NCI-H1930 (cell line): ENCODE results near the gene ACO2.
"Not testable (repeated sequence)": the region's sequence is repeated elsewhere in the genome, so short reads cannot be mapped to it uniquely, and the experiment has no call there.

Experiments used
- DNase-seq, 2 experiments: peaks; one replicate each; lab custom pipeline; 2025; lab: John Stamatoyannopoulos, UW

The ACO2 gene

DNA sequence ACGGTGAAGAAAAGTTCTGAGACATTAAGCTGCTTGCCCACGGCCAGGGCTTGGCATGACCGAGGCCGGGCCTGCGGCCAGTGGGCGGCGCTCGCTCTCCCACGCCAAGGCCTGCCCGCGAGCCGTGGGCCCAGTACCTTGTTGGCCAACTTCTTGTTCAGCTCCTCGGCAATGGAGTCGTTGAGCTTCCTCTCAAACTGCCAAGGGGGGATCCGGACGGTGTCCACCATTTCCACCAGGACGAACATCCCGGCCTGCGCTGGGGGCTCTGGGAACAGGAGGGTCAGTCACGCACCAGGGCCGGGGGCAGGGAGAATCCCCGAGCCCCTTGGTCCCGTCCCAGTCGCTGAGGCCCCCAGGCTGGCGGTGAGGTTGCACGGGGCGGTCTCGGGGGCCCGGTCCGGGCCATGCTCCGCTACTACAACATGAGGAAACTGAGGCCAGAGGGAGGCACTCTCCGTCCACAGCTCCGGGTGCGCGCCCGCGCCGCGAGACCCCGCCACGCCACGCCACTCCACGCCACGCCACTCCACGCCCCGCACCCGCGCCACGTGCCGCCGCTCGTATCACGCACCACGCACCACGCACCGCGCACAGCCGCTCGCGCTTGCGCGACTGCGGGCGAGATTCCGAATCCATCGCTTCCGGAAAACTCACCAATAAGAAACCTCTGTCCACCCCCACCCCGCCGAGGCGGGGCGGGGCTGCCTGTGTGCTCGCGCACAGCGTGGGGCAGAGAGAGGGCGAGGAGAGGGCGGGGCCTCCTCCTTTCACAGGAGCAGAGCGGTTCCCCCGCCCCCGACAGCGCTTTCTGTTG is 75.1 kb downstream of the ACO2 start, which contains the start of gene POLR3H:
Gene POLR3H, minus strand, starts transcription at position 617 of the 817 bp plus-strand sequence. Its CDS starts 369 bp downstream, at position 248.
- peak; percentile 96 to 98 for DNase-seq

DNA sequence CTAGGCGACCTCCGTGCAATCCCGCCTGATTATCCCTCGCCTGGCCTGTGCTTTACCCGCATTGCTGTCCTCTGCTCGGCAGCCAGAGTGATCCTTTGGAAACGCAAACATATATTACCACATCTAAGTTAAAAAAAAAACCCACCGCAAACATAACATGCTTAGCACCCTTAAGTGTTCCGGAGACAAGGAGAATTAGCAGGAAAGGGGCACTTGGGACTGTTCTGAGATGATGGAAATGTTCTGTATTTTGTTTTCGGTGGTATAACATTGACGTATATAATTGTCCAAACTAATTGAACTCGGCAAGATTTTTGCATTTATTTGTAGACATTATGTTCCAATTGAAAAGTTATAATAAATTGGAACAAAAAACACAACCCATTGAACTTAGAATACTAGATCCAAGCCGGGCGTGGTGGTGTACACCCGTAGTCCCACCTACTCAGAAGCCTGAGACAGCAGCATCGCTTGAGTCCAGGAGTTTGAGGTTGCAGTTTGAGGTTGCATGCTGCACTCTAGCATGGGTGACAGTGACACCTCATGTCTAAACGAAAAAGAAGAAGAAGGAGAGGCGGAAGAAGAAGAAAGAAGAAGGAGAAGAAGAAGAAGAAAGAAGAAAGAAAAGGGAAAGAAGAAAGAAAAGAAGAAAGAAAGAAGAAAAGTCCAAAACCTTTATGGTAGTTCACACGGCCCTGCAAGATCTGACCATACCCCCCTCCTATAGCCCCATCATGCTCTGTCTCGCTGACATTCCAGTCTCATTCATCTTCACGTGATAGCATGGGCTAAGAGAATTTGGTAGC is 76.0 kb downstream of the ACO2 start:
- no peak for DNase-seq

DNA sequence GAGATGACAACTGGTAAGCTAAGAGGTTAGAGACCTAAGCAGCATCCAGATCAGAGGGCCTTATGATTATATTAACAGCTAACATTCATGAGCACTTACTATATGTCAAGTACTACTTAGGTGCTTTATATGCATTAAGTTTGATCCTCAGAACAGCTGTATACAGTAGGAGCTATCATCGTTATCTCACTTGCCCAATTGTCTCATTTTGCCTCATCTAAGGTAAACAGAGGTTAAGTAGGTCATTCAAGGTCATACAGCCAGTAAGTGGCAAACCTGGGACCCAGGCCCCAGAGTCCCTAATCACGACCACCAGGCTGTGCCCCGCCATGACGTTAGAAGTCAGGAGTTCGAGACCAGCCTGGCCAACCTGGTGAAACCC is 79.9 kb downstream of the ACO2 start:
- no peak for DNase-seq

DNA sequence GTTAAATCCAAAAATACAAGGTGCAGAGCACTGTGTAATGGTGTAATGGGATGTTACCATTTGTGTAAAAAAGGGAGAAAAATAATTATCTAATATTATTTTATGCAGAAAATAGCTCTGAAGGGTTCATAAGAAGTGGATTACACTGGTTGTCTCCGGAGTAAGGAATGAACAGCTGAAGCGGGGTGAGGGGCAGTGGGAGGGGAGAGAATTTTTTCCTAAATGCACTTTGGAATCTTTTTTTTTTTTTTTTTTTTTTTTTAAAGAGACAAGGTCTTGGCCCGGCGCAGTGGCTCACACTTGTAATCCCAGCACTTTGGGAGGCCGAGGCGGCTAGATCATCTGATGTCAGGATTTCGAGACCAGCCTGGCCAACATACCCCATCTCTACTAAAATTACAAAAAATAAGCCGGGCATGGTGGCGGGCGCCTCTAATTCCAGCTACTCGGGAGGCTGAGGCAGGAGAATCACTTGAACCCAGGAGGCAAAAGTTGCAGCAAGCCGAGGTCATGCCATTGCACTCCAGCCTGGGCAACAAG is 82.1 kb downstream of the ACO2 start:
- no peak for DNase-seq

DNA sequence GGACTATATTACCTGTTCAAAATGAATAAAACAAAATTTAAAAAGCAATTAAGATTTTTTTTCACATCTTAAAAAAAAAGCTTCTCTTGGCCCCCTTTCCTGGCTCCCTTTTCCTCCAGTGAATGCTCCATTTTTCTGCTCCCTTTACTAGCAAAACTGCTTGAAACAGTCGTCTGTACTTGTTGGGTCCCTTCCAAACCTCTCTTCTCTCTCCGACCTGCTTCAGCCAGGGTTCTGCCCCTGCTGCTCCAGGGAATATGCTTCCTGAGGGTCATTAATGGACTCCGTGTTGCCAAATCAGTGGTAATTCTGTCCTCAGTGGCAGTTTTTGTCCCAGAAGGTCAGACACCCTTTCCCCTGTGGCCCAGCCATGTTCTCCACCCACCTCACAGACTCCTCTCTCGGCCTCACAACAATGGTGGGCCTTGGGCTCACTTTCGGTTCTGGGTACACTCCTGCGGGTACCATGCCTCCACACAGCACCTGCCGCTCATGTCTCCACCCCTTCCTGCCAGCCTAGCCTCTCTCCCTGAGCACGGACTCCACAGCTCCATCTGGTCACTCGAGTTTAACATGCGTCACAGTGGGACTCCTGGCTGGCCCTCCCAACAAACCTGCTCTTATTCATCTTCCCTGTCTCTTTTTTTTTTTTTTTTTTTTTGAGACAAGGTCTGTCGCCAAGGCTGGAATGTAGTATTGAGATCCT is 83.1 kb downstream of the ACO2 start:
- no peak for DNase-seq

DNA sequence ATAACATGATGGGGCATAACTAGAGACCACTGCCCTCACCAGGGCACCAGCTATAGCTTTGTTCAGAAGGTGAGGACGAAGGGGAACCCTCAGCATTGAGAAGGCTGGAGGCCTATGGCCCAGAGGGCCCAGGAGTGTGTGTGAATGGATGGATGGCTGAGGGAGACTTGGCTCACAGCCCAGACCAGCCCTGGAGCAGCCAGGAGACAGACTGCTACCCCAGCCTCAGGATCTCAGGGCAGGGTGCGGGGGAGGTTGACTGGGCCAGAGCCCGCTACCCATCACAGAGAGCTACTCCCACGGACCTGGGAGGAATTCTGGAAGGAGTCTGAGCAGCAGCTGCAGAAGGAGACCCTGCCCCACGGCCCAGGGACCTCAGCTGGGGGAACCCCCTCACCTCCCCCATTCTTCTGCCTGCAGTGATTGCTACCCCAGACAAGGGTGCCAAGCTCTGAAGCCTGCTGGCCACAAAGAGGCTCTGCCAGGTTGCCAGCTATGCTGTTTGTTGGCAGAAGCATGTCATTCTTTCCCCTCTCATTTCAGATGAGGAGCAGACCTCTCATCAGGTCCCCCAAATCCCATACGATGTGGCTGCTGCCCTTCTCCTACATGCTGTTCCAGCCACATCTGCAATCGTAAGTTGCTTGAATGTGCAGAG is 86.5 kb downstream of the ACO2 start:
- no peak for DNase-seq

DNA sequence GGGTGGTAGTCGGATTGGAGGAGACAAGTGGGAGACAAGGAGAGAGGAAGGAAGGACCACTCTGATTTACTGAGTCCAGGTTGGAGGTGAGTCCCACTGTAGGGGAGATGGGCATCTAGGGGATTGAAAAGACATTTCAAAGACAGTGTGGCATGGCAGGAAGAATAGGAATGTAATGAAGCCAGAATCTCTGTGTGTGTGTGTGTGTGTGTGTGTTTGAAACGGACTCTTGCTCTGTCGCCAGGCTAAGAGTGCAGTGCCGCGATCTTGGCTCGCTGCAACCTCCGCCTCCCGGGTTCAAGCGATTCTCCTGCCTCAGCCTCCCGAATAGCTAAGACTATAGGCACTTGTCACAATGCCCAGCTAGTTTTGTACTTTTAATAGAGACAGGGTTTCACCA is 87.6 kb downstream of the ACO2 start:
- DNase-seq, result no peak

DNA sequence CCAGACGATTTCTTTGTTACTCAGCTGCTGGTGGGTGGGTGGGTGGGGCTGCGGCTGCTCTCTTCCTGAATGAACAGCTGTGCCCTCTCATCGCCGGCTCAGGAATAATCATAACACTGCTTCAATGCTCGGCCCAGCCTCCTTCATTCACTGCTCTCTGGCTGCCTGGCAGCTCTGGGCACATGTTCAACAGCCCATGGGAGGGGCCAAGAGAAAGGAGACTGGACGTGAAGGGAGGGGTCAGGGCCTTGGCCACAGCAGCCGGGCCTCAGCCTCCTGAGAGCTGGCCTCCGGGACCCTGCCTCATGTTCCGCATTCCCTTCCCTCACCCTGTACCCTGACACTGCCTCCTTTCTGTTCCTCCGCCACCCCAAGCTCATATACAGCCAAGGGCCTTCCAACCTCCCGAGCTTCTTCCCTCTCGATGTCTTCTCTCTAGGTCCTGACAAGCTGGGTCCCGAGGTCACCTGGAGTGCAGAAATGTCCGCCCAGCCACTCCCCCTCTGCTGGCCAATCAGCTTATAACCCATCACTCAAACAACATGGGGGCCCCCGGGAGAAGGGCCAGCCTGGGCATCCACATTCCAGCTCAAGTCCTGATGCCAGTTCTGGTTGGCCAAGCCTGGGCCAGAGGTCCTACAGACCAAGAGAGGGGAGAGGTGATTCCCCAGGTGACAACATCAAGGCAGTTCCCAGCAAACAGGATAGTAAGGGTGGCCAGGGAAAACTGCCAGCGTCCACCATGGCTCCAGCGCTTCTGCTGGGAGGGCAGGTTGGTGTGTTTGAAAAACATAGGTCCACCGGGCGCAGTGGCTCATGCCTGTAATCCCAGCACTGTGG is 88.7 kb downstream of the ACO2 start:
- DNase-seq, result no peak

DNA sequence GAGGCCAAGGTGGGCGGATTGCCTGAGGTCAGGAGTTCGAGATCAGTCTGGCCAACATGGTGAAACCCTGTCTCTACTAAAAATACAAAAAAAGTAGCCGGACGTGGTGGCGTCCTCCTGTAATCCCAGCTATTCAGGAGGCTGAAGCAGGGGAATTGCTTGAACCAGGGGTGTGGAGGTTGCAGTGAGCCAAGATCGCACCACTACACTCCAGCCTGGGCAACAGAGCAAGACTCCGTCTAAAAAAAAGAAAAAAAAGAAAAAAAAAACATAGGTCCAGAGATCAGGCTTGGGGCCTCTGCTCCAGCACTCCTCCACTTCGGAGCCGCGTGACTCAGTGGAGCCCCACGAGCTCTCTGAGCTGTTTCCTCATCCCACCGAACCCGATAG is 89.3 kb downstream of the ACO2 start:
- not testable (repeated sequence) for DNase-seq

DNA sequence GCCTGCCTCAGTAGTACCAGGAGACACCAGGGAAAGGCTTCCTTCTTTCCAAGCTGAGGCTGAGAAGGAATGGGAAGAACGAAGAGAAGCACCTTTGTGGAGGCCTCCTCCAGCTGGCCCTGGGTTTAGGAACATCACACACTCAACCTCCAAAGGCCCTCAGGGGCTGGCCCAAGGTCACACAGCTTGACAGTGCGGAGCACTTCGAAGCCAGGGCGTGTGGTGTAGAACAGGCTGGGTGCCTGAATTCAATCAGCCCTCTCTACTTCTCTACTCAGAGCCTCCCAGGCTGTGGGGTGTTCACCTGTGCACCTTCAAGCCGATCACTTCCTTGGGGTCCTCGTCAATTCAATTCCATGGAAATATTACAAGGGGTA is 91.2 kb downstream of the ACO2 start:
- DNase-seq, result no peak

DNA sequence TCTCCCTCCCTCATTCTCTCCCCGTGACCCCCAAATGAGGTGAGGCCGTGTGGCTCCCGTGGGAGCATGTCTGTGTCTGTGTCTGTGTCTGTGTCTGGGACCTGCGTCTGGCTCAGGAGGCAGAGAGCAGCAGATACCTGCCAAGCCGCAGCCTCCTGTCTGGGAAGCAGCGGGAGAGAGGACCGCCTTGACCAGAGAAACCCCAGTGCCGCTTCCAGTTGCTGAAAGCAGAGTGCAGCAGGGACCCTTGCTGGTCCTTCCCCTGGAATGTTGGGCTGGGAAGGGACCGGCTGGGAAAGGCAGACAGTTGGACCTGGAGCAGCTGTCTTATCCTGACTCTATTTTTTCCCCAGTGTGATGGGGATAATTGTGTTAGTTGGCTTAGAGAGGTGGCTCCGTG is 92.4 kb downstream of the ACO2 start:
- DNase-seq, result no peak

DNA sequence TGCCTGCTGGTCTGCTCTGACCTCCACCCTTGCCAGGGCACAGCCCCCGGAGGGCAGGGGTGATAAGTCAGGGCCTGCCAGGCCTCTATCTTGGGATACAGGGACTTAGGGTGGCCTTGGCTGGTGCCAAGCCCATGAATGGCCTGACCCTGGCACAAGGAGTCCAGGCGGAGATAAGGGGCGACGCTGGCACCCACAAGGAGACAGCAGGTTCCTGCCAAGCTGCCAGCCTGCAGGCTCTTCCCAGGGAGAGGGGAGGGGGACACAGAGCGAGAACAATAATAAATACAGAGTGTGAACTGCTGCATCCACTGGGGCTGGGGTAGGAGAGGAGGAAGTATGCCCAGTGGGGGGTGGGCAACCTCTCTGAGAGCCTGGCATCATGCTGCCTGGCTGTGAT is 92.9 kb downstream of the ACO2 start:
- no peak for DNase-seq

DNA sequence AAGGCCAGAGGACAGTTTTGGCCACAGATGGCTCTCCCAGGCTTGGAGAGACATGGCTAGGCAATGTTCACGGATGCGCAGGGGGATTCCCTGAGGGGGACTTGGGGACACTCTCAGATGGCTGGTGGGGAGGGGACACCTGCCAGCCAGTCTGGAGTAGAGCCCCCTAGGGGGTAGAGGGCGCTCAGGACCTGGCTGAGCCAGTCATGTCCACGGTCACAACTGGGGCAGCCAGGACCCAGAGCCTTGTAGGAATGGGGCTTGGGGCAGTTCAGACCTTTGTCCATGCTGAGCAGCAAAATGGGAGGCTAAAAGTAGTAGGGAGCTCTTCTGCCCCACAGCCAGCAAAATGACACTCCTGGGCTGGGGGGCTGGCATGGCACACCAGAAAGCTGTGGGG is 93.5 kb downstream of the ACO2 start:
- DNase-seq, result no peak

DNA sequence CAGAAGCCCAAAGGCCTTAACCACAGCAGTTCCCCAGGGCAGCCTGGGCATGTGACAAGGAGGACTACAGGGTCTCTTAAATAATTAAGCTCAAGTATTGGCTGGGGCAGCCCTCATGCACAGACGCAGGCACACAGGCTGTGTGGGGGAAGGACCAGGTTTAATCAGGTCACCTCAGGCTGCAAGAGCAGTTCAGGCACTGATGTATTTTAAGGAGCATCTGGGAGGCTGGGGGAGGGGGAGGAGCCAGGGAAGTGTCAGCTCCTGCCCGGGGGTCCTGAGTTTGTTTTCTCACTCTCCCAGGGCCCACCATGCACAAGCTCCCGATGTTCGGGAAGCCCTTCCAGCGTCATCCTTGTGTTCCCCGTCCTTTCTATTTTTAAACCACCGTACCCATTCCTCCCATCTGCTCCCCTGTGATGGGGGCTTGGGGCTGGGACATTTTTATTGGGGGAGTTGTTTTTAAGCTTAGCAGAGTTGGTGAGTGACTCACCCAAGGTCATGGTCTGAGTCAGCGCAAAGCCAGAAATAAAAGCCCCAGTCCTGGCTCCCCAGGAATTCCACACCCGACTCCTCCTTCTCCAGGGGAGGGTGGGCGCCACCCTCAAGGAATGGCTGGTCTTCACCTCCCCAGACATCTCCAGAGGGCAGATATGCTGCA is 94.3 kb downstream of the ACO2 start:
- DNase-seq, result no peak

DNA sequence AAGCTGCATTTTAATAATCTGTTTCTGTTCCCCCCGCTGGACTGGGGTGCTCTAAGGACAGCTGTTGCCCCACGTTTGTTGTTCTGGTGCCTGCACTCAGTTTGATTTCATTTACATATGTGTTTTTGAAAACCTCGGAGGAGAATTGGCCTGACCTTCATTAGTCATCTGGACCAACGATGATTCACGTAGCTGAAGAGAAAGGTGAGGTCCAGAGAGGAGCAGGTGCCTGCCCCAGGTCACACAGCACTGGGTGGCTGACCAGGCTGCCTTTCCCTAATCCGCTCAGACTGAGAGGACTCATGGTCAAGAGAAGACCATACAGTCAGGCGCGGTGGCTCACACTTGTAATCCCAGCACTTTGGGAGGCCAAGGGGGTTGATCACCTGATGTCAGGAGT is 95.6 kb downstream of the ACO2 start:
- no peak for DNase-seq

DNA sequence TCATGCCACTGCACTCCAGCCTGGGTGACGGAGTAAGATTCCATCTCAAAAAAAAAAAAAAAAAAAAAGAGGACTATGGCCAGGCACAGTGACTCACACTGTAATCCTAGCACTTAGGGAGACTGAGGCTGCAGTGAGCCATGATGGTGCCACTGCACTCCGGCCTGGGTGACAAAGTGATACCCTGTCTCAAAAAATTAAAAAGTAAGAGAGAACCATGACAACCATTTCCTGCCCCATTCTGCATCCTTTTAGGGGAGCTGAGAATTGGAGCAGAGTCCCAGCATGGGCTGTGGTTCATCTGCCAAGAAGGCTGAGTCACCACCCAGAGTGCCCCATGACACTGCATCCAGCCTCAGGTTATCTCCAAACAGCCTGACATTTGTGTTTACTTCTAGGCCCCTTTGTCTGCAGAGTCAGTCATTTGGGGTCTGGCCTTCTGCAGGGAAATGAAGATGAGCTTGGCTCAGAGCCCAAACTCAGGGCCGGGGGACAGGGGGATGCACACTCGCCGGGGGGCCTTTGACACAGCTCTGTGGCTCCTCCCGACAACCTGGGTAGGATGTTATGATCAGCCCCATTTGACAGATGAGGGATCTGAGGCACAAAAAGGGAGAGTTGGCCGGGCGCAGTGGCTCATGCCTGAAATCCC is 96.6 kb downstream of the ACO2 start:
- no peak for DNase-seq

DNA sequence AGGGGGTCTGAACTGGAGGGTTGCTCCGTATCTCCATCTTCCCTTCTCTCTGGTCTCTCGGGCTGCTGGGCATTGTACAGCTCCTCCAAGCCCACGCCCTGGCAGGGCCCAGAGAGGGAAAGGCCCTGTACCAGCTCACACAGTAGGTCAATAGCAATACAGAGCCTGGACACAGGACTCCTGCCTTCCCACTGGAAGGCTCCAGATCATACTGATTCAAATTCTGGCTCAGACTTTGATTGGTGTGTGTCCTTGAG is 98.5 kb downstream of the ACO2 start:
- no peak for DNase-seq

DNA sequence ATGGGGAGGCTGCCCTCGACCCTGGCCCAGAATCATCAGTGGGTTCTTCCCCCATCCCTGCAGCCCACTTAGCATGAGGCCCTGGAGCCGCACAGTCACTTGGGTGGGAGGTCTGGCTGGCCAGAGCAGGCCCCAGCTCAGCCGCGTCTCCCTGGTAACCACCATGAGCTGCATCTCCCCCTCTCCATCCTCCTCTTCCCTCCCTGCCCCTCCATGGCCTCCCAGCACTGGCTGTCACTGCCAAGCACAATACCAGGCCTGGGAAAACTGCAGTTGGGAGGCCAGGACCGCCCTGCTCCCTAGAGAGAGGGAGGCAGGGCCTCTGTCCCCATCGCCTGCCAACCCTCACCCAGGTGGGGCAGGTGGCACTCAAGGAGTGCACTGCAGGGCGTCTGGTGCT is 99.9 kb downstream of the ACO2 start:
- no peak for DNase-seq

DNA sequence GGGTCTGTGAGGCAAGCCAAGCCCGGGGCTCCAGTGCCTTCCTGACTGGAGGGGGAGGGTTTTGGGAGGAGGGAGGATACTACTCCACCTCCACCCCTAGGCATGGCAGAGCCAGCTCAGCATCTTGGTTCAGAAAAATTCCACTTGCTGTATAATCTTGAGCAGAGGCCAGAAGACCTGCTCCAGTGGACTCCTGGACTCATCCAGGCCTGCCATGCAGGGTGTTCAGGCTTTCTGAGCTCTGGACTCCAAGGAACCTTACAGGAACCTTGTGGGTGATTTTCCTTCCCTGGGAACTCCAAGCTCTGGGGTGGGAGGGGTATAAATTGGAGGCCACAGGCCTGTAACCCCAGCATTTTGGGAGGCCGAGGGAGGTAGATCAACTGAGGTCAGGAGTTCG is 101.3 kb downstream of the ACO2 start:
- DNase-seq, result no peak

DNA sequence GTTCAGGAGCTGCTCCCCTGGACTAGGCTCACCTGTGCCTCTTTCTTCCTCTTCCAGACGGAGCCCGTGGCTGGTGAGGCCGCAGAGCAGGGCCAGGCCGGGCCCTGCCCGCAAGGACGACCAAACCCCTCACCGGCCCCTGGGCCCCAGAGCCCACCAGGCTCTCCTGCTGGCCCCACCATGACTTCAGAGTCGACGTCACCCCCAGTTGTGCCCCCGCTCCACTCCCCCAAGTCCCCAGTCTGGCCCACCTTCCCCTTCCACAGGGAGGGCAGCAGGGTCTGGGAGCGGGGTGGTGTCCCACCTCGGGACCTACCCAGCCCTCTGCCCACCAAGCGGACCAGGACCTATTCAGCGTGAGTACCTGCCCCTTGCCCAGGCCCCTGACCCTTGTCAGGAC is 102.9 kb downstream of the ACO2 start:
- DNase-seq, result no peak
